A549 (cell line): ENCODE data around the gene CLRN2. TPM values are rescaled to one million over a fixed set of nuclear protein-coding genes. Genes with fewer than 3 reads are reported as not detected.
A peak's percentile ranks its signal among the peaks of the same experiment; 100 is the strongest.

Experiments
- ATAC-seq, 2 experiments: fragments of 200-7000 bp in 1 of 2; fragments of >200 bp in 1 of 2; cut with Nextera tagmentation in 1 of 2; cut with Tn5 transposase in 1 of 2; 3 replicates each; pipeline versions ENCODE4 v1.8.0 to v1.9.1; 2018 to 2020; ENCODE audit warnings: mild to moderate bottlenecking in 1 of 2, moderate library complexity in 1 of 2
- CTCF ChIA-PET: fragments of 300-600 bp; sonication (Branson Sonifier 250); formaldehyde crosslinking; extraction: SDS; loops from one replicate; lab custom pipeline; 2021; ENCODE audit warnings: antibody characterized with exemption, inconsistent platforms; lab: Yijun Ruan, JAX
- POLR2A ChIA-PET: fragments of 350-600 bp; formaldehyde crosslinking; extraction: SDS; loops from one replicate; lab custom pipeline; 2021; ENCODE audit warnings: antibody characterized with exemption, inconsistent platforms; lab: Yijun Ruan, JAX
- DNase-seq, 2 experiments: peaks; one replicate each; pipeline versions ENCODE4 v3.0.0 to v3.0.0-alpha.2; 2011 to 2016; ENCODE audit warnings: low read depth in 1 of 2, low spot score in 1 of 2
- FAIRE-seq: peaks from 2 replicates; lab custom pipeline; 2011; peaks lifted over from hg19 to GRCh38; lab: Jason Lieb, UNC
- H3K27ac ChIP-seq, 2 experiments: fragments of >200 bp; sonication (Bioruptor Twin); formaldehyde crosslinking; 3 replicates each; pipeline ENCODE4 v1.5.1; 2016 to 2017
- H3K4me1 ChIP-seq: fragments of >200 bp; sonication (Bioruptor Twin); formaldehyde crosslinking; 3 replicates; pipeline ENCODE4 v1.6.1; 2016
- H3K4me2 ChIP-seq: fragments of >200 bp; sonication (Bioruptor Twin); formaldehyde crosslinking; 3 replicates; pipeline ENCODE4 v1.6.1; 2016
- H3K4me3 ChIP-seq: fragments of >200 bp; sonication (Bioruptor Twin); formaldehyde crosslinking; 3 replicates; pipeline ENCODE4 v1.5.1; 2016
- H3K9me3 ChIP-seq: fragments of >200 bp; sonication (Bioruptor Twin); formaldehyde crosslinking; 3 replicates; pipeline ENCODE4 v1.6.1; 2016
- CEBPB ChIP-seq, 2 experiments: fragments of >200 bp in 1 of 2; sonication (Bioruptor Twin) in 1 of 2; formaldehyde crosslinking in 1 of 2; IDR thresholded peaks; 2 replicates each; pipeline ENCODE4 v1.6.1; 2012 to 2016
- CHD4 ChIP-seq: fragments of 200-600 bp; sonication (generic); IDR thresholded peaks from 2 replicates; pipeline ENCODE4 v1.6.1; 2016; ENCODE audit warnings: antibody characterized with exemption, mild to moderate bottlenecking, borderline replicate concordance
- ESRRA ChIP-seq: fragments of 150-350 bp; IDR thresholded peaks from 2 replicates; pipeline ENCODE4 v1.6.1; 2014; ENCODE audit warnings: mild to moderate bottlenecking, low read length, borderline replicate concordance
- FOSL2 ChIP-seq, 2 experiments: fragments of 450-650 bp in 1 of 2; fragments of >200 bp in 1 of 2; sonication (Bioruptor Twin) in 1 of 2; formaldehyde crosslinking; IDR thresholded peaks; 2 replicates each; pipeline versions ENCODE4 v1.5.0 to v1.6.1; 2016 to 2020; ENCODE audit warnings: mild to moderate bottlenecking in 1 of 2, moderate library complexity in 1 of 2
- HES2 ChIP-seq: fragments of >200 bp; sonication (Bioruptor Twin); formaldehyde crosslinking; IDR thresholded peaks from 2 replicates; pipeline ENCODE4 v1.6.1; 2016
- HMGXB4 ChIP-seq: fragments of 250-450 bp; sonication (Bioruptor Pico); IDR thresholded peaks from 2 replicates; pipeline ENCODE4 v1.5.0; 2021; ENCODE audit warnings: mild to moderate bottlenecking, moderate library complexity, borderline replicate concordance
- HOXA7 ChIP-seq: fragments of 250-450 bp; sonication (Bioruptor Pico); IDR thresholded peaks from 2 replicates; pipeline ENCODE4 v1.5.0; 2020; ENCODE audit warnings: mild to moderate bottlenecking, moderate library complexity
- HOXB13 ChIP-seq: fragments of 250-450 bp; sonication (Bioruptor Pico); IDR thresholded peaks from 2 replicates; pipeline ENCODE4 v1.5.0; 2020; ENCODE audit warnings: low read depth, mild to moderate bottlenecking, moderate library complexity
- JUN ChIP-seq, 2 experiments: fragments of >200 bp; sonication (Bioruptor Twin); formaldehyde crosslinking; IDR thresholded peaks; 2 replicates in 1 of 2; 3 replicates in 1 of 2; pipeline ENCODE4 v1.6.1; 2016 to 2017
- KDM1A ChIP-seq: fragments of 200-600 bp; sonication (generic); IDR thresholded peaks from 2 replicates; pipeline ENCODE4 v1.6.1; 2016; ENCODE audit warnings: low read depth, mild to moderate bottlenecking
- KDM5A ChIP-seq: fragments of 200-600 bp; sonication (generic); IDR thresholded peaks from 2 replicates; pipeline ENCODE4 v1.6.1; 2016; ENCODE audit warnings: antibody characterized with exemption, mild to moderate bottlenecking
- MAX ChIP-seq: IDR thresholded peaks from 2 replicates; pipeline ENCODE4 v1.6.1; 2012
- MYC ChIP-seq: IDR thresholded peaks from 2 replicates; pipeline ENCODE4 v1.6.1; 2012; ENCODE audit warnings: mild to moderate bottlenecking, inconsistent platforms, low read length, improper control_type of control experiment, borderline replicate concordance
- NFE2L2 ChIP-seq: fragments of 150-350 bp; conservative IDR thresholded peaks from 2 replicates; pipeline ENCODE4 v1.6.1; 2014; ENCODE audit warnings: low read length
- PBX3 ChIP-seq: IDR thresholded peaks from 2 replicates; pipeline ENCODE4 v1.6.1; 2012
- PHF8 ChIP-seq: fragments of 200-600 bp; sonication (generic); IDR thresholded peaks from 2 replicates; pipeline ENCODE4 v1.6.1; 2016; ENCODE audit warnings: low read depth, mild to moderate bottlenecking, antibody characterized with exemption, moderate library complexity, borderline replicate concordance
- POLR2AphosphoS2 ChIP-seq: conservative IDR thresholded peaks from 2 replicates; pipeline ENCODE4 v1.6.1; 2012; ENCODE audit warnings: low read length, improper control_type of control experiment, inconsistent platforms
- REST ChIP-seq: fragments of 200-600 bp; sonication (generic); IDR thresholded peaks from 2 replicates; pipeline ENCODE4 v1.6.1; 2016; ENCODE audit warnings: antibody characterized with exemption, mild to moderate bottlenecking, moderate library complexity
- SMC3 ChIP-seq: fragments of >200 bp; sonication (Bioruptor Twin); formaldehyde crosslinking; IDR thresholded peaks from 3 replicates; pipeline ENCODE4 v1.6.1; 2018; ENCODE audit warnings: inconsistent platforms
- TFCP2L1 ChIP-seq: fragments of 250-450 bp; sonication (Bioruptor Pico); IDR thresholded peaks from 2 replicates; pipeline ENCODE4 v1.5.0; 2021; ENCODE audit warnings: mild to moderate bottlenecking
- TP53 ChIP-seq: fragments of 250-450 bp; sonication (Bioruptor Pico); IDR thresholded peaks from 2 replicates; pipeline ENCODE4 v1.5.0; 2021; ENCODE audit warnings: mild to moderate bottlenecking, moderate library complexity
- USF2 ChIP-seq: fragments of 450-650 bp; IDR thresholded peaks from 2 replicates; pipeline ENCODE4 v1.6.1; 2014; ENCODE audit warnings: antibody characterized with exemption
- ZFP36 ChIP-seq: fragments of 450-650 bp; IDR thresholded peaks from 2 replicates; pipeline ENCODE4 v1.6.1; 2014; ENCODE audit warnings: borderline replicate concordance; ENCODE audit not compliant: partially characterized antibody
- ZNF302 ChIP-seq: fragments of 250-450 bp; sonication (Bioruptor Pico); IDR thresholded peaks from 2 replicates; pipeline ENCODE4 v1.9.0; 2021; ENCODE audit warnings: inconsistent platforms, mild to moderate bottlenecking, moderate library complexity
- WGBS: methylation state at CpG from one replicate; pipeline ENCODE4 v1.1.6; 2017; ENCODE audit errors: missing lambda C conversion rate; 5-methylcytosine and 5-hydroxymethylcytosine counted together
- polyA plus RNA-seq, 4 experiments: library from polyadenylated mRNA; depleted of rRNA in 3 of 4; stranded (reverse); fragments of >200 nt; fragmentation: RNase III in 1 of 4; extraction: RNeasy Plus Mini Kit Qiagen cat#74134 plus additional on column Dnase treatment in 1 of 4; gene quantifications; 2 replicates in 3 of 4; 3 replicates in 1 of 4; pipeline ENCODE4 v1.2.3, GENCODE V29; 2011 to 2017

CLRN2 gene
- polyA plus RNA-seq, 2 of the 4 experiments (the other 2 are of a cell fraction): not detected

- 96% methylated on average over 3 of the region's 3 CpGs for WGBS
- CTCF ChIA-PET: no interaction called here
- no peak for DNase-seq
- TF ChIP-seq ESRRA: no peak
- no peak for TF ChIP-seq REST
- POLR2A ChIA-PET: no interaction called here
- Histone ChIP-seq H3K4me3 (no peak overlapping the region), H3K9me3 (no peaks in the 10 kb centered on the region), H3K27ac (no peak overlapping the region), H3K4me2 (no peak overlapping the region), H3K4me1 (no peaks in the 10 kb centered on the region)
- no peak for ATAC-seq
- no peak for FAIRE-seq
Measured at GRCh38 chr4:17502756-17503155, 12.2 kb upstream of the CLRN2 start.

- H3K4me2 ChIP-seq: no peak overlapping the region
- no peak overlapping the region for H3K27ac ChIP-seq
- DNase-seq: no peak
- H3K4me3 ChIP-seq: no peak overlapping the region
- no peak for ATAC-seq
- H3K9me3 ChIP-seq: no peaks in the 10 kb centered on the region
- CTCF ChIA-PET: no interaction called here
- POLR2A ChIA-PET: no interaction called here
- H3K4me1 ChIP-seq: no peaks in the 10 kb centered on the region
- WGBS: 93% methylated on average over 7 of the region's 7 CpGs
- no peak for TF ChIP-seq ZNF302
- TF ChIP-seq USF2: no peak
- TF ChIP-seq HMGXB4 (CRISPR knock-in tag): no peak
- TF ChIP-seq TFCP2L1 (CRISPR knock-in tag): no peak
- TF ChIP-seq PBX3: no peak
- TF ChIP-seq HES2: no peak
- TF ChIP-seq CEBPB (IDR thresholded peaks at IDR 0.05): no peak
- no peak for TF ChIP-seq MYC
- FAIRE-seq: no peak
Measured at GRCh38 chr4:17504081-17504480, 10.9 kb upstream of the CLRN2 start.

- Histone ChIP-seq H3K4me2 (peak overlapping the region; percentile 91), H3K4me1 (peaks cover 15% of the 10 kb centered on the region; the same call in 1 of the 3 replicates), H3K4me3 (peak overlapping the region; percentile 81; the same call in 2 of the 3 replicates), H3K27ac (no peak overlapping the region; a peak in 1 of 6 replicates), H3K9me3 (no peaks in the 10 kb centered on the region)
- DNase-seq (no peak), FAIRE-seq (no peak), ATAC-seq (no peak)
- 94% methylated on average over 3 of the region's 3 CpGs for WGBS
- ChIA-PET CTCF (no interaction called here), POLR2A (no interaction called here)
- TF ChIP-seq KDM1A: no peak
- TF ChIP-seq HOXA7 (CRISPR knock-in tag): no peak
- TF ChIP-seq ZFP36: no peak
- TF ChIP-seq ESRRA: no peak
- no peak for TF ChIP-seq FOSL2 (IDR thresholded peaks at IDR 0.05)
- no peak for TF ChIP-seq FOSL2 (CRISPR knock-in tag; IDR thresholded peaks at IDR 0.05)
- TF ChIP-seq HOXB13 (CRISPR knock-in tag): no peak
- TF ChIP-seq POLR2AphosphoS2: no peak
- no peak for TF ChIP-seq KDM5A
- TF ChIP-seq SMC3: no peak
- TF ChIP-seq PHF8: no peak
- no peak for TF ChIP-seq HES2
- TF ChIP-seq JUN (IDR thresholded peaks at IDR 0.05): no peak
- TF ChIP-seq NFE2L2: no peak
- no peak for TF ChIP-seq TP53
- no peak for TF ChIP-seq MAX
- no peak for TF ChIP-seq CHD4
- TF ChIP-seq ZNF302: no peak
Measured at GRCh38 chr4:17510582-17510981, 4.4 kb upstream of the CLRN2 start.
